Heart left ventricle (tissue), 13 donors: ENCODE data around the gene MACROH2A1.

ENCODE experiments used
- CTCF ChIP-seq, 12 donors: fragments of 200-600 bp; sonication (generic) in 4 of 12; IDR thresholded peaks; one replicate each; pipeline versions ENCODE4 v1.5.0 to v1.8.0; 2018 to 2022; ENCODE audit warnings: antibody characterized with exemption in 12 of 12, mild to moderate bottlenecking in 5 of 12
- POLR2A ChIP-seq, 2 donors: fragments of 450-650 bp; IDR thresholded peaks; one replicate each; pipeline ENCODE4 v1.6.1; 2017; ENCODE audit warnings: antibody characterized with exemption in 2 of 2, mild to moderate bottlenecking in 2 of 2, moderate library complexity in 2 of 2
- donor health status: ischemic (EF 13 %, LVEDD 7.1; RV severe dilation, severe dysfunction).
- donor health status: DM: no; HTN: yes; CAD: no.
- donor health status: DM: no; HTN: no; CAD: no.
- donor health status: ischemic (EF 25% LVEDD 6.9; RV normal size, moderate dysfunction).
- donor health status: ischemic (EF 25% LVEDD 5.7; RV mildly dilated, moderate dysfunction).
- donor health status: ischemic (EF 35%, LVEDD 5.7; RV mildly dilated, moderate dysfunction).
- donor health status: nonischemic (EF 11% LVEDD 7.7; RV severe dilation, severe dysfunction).
- donor health status: DM: yes; HTN: yes; CAD: no.
- donor health status: PGD.
- donor health status: ischemic (EF 29% LVEDD 5.4; RV normal size, mild dysfunction).
- donor health status: nonischemic (EF 23%, LVEDD 6.1; RV moderate dilation, normal function).

GRCh38 chr5:135347392-135347791 is 51.6 kb downstream of the MACROH2A1 start:
- no peak for TF ChIP-seq POLR2A (IDR thresholded peaks at IDR 0.05)
- TF ChIP-seq CTCF (IDR thresholded peaks at IDR 0.05): no peak
